Neural progenitor cell (in vitro differentiated cells): Measurements from ENCODE around the gene XPR1. TPM values are rescaled to one million over a fixed set of nuclear protein-coding genes. Genes with fewer than 3 reads are reported as not detected.

Source experiments
- DNase-seq: peaks from one replicate; pipeline ENCODE4 v3.0.0-alpha.2; 2016; ENCODE audit warnings: low spot score
- H2AFZ ChIP-seq: fragments of 200-600 bp; sonication (generic); replicated peaks from 2 replicates; pipeline ENCODE4 v1.6.1; 2016; ENCODE audit warnings: antibody characterized with exemption
- H3F3A ChIP-seq: fragments of 200-600 bp; sonication (generic); 2 replicates; pipeline ENCODE4 v1.6.1; 2016; ENCODE audit warnings: antibody characterized with exemption, low read depth
- H3K27ac ChIP-seq: fragments of 200-600 bp; sonication (generic); 2 replicates; pipeline ENCODE4 v1.5.1; 2016; ENCODE audit warnings: mild to moderate bottlenecking
- H3K27me3 ChIP-seq: fragments of 200-600 bp; sonication (generic); 2 replicates; pipeline ENCODE4 v1.6.1; 2016; ENCODE audit warnings: mild to moderate bottlenecking, moderate library complexity
- H3K36me3 ChIP-seq: fragments of 200-600 bp; sonication (generic); 2 replicates; pipeline ENCODE4 v1.5.1; 2016
- H3K4me1 ChIP-seq: fragments of 200-600 bp; sonication (generic); 2 replicates; pipeline ENCODE4 v1.6.1; 2016; ENCODE audit warnings: mixed run types
- H3K4me2 ChIP-seq: fragments of 200-600 bp; sonication (generic); 2 replicates; pipeline ENCODE4 v1.6.1; 2016
- H3K4me3 ChIP-seq: fragments of 200-600 bp; sonication (generic); 2 replicates; pipeline ENCODE4 v1.5.1; 2016
- H3K79me2 ChIP-seq: fragments of 200-600 bp; sonication (generic); 2 replicates; pipeline ENCODE4 v1.6.1; 2016; ENCODE audit warnings: low read depth
- H3K9ac ChIP-seq: fragments of 200-600 bp; sonication (generic); 2 replicates; pipeline ENCODE4 v1.6.1; 2016
- H3K9me3 ChIP-seq: fragments of 200-600 bp; sonication (generic); 2 replicates; pipeline ENCODE4 v1.5.1; 2016; ENCODE audit warnings: low read depth
- H4K20me1 ChIP-seq: fragments of 200-600 bp; sonication (generic); 2 replicates; pipeline ENCODE4 v1.6.1; 2016; ENCODE audit warnings: low read depth
- H3K27ac Mint-ChIP-seq: 3 replicates; pipeline ENCODE4 v1.8.0; 2021; ENCODE audit warnings: mixed read lengths
- H3K27me3 Mint-ChIP-seq: 2 replicates; pipeline ENCODE4 v1.8.0; 2022; ENCODE audit warnings: low read depth, mild to moderate bottlenecking, inconsistent platforms, moderate library complexity, mixed read lengths; ENCODE audit not compliant: insufficient read depth
- H3K36me3 Mint-ChIP-seq: 3 replicates; pipeline ENCODE4 v1.8.0; 2021; ENCODE audit warnings: mixed read lengths
- H3K4me1 Mint-ChIP-seq: 3 replicates; pipeline ENCODE4 v1.8.0; 2021; ENCODE audit warnings: mixed read lengths
- H3K4me3 Mint-ChIP-seq: 3 replicates; pipeline ENCODE4 v1.8.0; 2021; ENCODE audit warnings: mild to moderate bottlenecking, moderate library complexity, mixed read lengths
- H3K9me3 Mint-ChIP-seq: 3 replicates; pipeline ENCODE4 v1.8.0; 2020; ENCODE audit warnings: mixed read lengths
- EZH2 ChIP-seq: fragments of 200-600 bp; sonication (generic); IDR thresholded peaks from 2 replicates; pipeline ENCODE4 v1.6.1; 2017; ENCODE audit warnings: antibody characterized with exemption, mild to moderate bottlenecking, moderate library complexity
- EZH2phosphoT487 ChIP-seq: fragments of 200-600 bp; sonication (generic); IDR thresholded peaks from 2 replicates; pipeline ENCODE4 v1.6.1; 2017; ENCODE audit warnings: antibody characterized with exemption
- total RNA-seq: library from RNA; depleted of rRNA; stranded (reverse); fragments of >200 nt; gene quantifications from 2 replicates; pipeline ENCODE4 v1.2.3, GENCODE V29; 2015; ENCODE audit warnings: low replicate concordance
- TF ChIP-seq, protein P1 (sequence below): fragments of 200-600 bp; sonication (generic); IDR thresholded peaks from 2 replicates; pipeline ENCODE4 v1.5.1; 2017; ENCODE audit warnings: antibody characterized with exemption, mild to moderate bottlenecking

The XPR1 gene
- total RNA-seq, 1 donor from 2014 or later: 75.0 TPM

DNA sequence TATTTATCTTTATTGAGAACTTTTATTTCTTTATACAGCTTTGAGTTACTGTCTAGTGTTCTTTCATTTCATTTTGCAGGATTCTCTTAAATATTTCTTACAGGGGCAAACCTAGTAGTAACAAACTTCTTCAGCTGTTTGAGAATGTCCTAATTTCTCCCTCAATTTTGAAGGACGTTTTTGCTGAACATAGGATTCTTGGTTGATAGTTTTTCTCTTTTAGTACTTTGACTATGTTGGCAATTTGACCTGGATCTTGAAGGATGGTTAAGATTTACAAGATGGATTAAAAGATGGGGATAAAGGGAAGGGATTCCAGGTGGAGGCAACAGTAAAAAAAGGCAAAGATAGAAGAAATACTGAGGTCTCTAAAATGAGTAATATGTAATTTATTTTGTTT lies 38.9 kb downstream of the XPR1 start:
- no peak overlapping the region for H3K4me2 ChIP-seq
- H3K36me3 Mint-ChIP-seq: peaks cover 50% of the 10 kb centered on the region
- peaks cover 10% of the 10 kb centered on the region for H3K4me1 ChIP-seq
- H4K20me1 ChIP-seq: no peaks in the 10 kb centered on the region
- no peaks in the 10 kb centered on the region for H3K27me3 ChIP-seq
- no peak overlapping the region for H3K9ac ChIP-seq
- no peaks in the 10 kb centered on the region for H3F3A ChIP-seq
- peaks cover 91% of the 10 kb centered on the region for H3K79me2 ChIP-seq
- no peaks in the 10 kb centered on the region for H3K27me3 Mint-ChIP-seq
- H3K36me3 ChIP-seq: no peaks in the 10 kb centered on the region
- no peak overlapping the region for H3K4me3 ChIP-seq
- H3K4me1 Mint-ChIP-seq: peaks cover 7% of the 10 kb centered on the region
- no peak overlapping the region for H3K27ac ChIP-seq
- H3K27ac Mint-ChIP-seq: no peak overlapping the region
- TF ChIP-seq EZH2: no peak
- no peak for TF ChIP-seq EZH2phosphoT487
- TF ChIP-seq, protein P1, sequence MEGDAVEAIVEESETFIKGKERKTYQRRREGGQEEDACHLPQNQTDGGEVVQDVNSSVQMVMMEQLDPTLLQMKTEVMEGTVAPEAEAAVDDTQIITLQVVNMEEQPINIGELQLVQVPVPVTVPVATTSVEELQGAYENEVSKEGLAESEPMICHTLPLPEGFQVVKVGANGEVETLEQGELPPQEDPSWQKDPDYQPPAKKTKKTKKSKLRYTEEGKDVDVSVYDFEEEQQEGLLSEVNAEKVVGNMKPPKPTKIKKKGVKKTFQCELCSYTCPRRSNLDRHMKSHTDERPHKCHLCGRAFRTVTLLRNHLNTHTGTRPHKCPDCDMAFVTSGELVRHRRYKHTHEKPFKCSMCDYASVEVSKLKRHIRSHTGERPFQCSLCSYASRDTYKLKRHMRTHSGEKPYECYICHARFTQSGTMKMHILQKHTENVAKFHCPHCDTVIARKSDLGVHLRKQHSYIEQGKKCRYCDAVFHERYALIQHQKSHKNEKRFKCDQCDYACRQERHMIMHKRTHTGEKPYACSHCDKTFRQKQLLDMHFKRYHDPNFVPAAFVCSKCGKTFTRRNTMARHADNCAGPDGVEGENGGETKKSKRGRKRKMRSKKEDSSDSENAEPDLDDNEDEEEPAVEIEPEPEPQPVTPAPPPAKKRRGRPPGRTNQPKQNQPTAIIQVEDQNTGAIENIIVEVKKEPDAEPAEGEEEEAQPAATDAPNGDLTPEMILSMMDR: no peak
- peaks cover 55% of the 10 kb centered on the region for H3K9me3 Mint-ChIP-seq
- DNase-seq: no peak
- H2AFZ ChIP-seq: no peak overlapping the region
- H3K4me3 Mint-ChIP-seq: no peak overlapping the region
- H3K9me3 ChIP-seq: peaks cover 18% of the 10 kb centered on the region

DNA sequence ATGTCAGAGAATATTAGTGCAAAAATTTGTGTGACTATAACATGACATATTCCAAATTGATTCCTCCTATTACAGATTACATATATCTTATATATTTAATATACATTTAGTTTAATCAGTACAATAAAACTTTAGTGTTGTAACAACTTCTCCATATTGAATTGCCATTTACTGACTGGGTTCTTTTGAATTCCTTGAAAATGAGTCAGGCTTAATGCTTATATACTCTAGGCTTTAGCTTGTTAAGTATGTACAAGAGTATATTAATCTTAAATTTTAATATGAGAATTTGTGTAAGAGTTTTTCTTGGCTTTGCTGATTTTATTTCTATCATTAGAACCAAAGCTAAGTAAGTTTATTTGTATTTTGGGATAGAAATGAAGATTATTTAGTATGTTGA lies 40.3 kb downstream of the XPR1 start:
- Histone ChIP-seq H3K4me1 (peaks cover 13% of the 10 kb centered on the region), H2AFZ (no peak overlapping the region), H3K27me3 (no peaks in the 10 kb centered on the region), H3K79me2 (peaks cover 92% of the 10 kb centered on the region), H3K36me3 (no peaks in the 10 kb centered on the region), H3K4me3 (no peak overlapping the region), H3K4me2 (no peak overlapping the region), H3K9ac (no peak overlapping the region), H3K27ac (no peak overlapping the region), H3K9me3 (peaks cover 12% of the 10 kb centered on the region), H3F3A (no peaks in the 10 kb centered on the region), H4K20me1 (no peaks in the 10 kb centered on the region)
- no peak overlapping the region for H3K4me3 Mint-ChIP-seq
- no peak overlapping the region for H3K27ac Mint-ChIP-seq
- H3K36me3 Mint-ChIP-seq: peaks cover 38% of the 10 kb centered on the region
- H3K9me3 Mint-ChIP-seq: peaks cover 46% of the 10 kb centered on the region
- H3K4me1 Mint-ChIP-seq: peaks cover 8% of the 10 kb centered on the region
- TF ChIP-seq, protein P1: no peak
- no peak for TF ChIP-seq EZH2
- TF ChIP-seq EZH2phosphoT487: no peak
- no peaks in the 10 kb centered on the region for H3K27me3 Mint-ChIP-seq
- DNase-seq: no peak

DNA sequence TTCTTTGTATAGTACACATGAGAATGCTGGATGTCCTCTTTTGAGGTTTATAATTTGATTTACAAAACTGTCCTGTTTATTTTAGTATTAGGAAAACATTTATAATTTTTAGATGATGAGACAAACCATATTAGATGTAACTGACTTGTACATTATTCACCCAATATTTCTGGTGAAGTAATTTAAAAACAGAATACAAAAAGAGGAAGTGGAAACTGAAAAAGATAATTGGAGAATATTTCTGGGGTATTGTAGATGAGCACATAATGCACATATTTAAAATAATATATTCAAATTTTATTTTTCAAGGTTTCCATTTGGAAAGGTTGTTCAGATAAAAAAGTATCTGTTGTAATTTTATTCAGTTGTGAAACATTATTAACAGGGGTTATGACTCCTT lies 40.7 kb downstream of the XPR1 start:
- Histone ChIP-seq H3K36me3 (no peaks in the 10 kb centered on the region), H3K79me2 (peaks cover 92% of the 10 kb centered on the region), H3K9ac (no peak overlapping the region), H3K4me2 (no peak overlapping the region), H3K9me3 (peaks cover 12% of the 10 kb centered on the region), H3K4me3 (no peak overlapping the region), H3K27me3 (no peaks in the 10 kb centered on the region), H3K4me1 (peaks cover 16% of the 10 kb centered on the region), H3K27ac (no peak overlapping the region), H2AFZ (no peak overlapping the region), H4K20me1 (no peaks in the 10 kb centered on the region), H3F3A (peaks cover 2% of the 10 kb centered on the region)
- H3K27ac Mint-ChIP-seq: no peak overlapping the region
- H3K27me3 Mint-ChIP-seq: no peaks in the 10 kb centered on the region
- H3K9me3 Mint-ChIP-seq: peaks cover 46% of the 10 kb centered on the region
- TF ChIP-seq EZH2 (no peak), EZH2phosphoT487 (no peak)
- TF ChIP-seq, protein P1: no peak
- H3K4me3 Mint-ChIP-seq: no peak overlapping the region
- H3K36me3 Mint-ChIP-seq: peaks cover 34% of the 10 kb centered on the region
- DNase-seq: no peak
- peaks cover 8% of the 10 kb centered on the region for H3K4me1 Mint-ChIP-seq
